Measurements from ENCODE around the gene ZNF385C.

- peak; percentile 37; the same call in 1 of the 2 replicates for TF ChIP-seq CTCF (conservative IDR thresholded peaks at IDR 0.05; ENCODE audit: low read length)
- TF ChIP-seq EZH2phosphoT487 (IDR thresholded peaks at IDR 0.05; ENCODE audit: borderline replicate concordance, low read depth, low read length) = no peak
These were observed 47.8 kb downstream of the ZNF385C start, which contains the start of gene C17orf113 for GRCh38 chr17:42050393-42051012.

Measured in OCI-LY7 (cell line).